Measurements from ENCODE around the gene HSD17B3. TPM values are rescaled to one million over a fixed set of nuclear protein-coding genes. Genes with fewer than 3 reads are reported as not detected.
"Not testable (repeated sequence)": the region's sequence is repeated elsewhere in the genome, so short reads cannot be mapped to it uniquely, and the experiment has no call there.

The HSD17B3 gene
- total RNA-seq, 1 donor: not detected

DNA sequence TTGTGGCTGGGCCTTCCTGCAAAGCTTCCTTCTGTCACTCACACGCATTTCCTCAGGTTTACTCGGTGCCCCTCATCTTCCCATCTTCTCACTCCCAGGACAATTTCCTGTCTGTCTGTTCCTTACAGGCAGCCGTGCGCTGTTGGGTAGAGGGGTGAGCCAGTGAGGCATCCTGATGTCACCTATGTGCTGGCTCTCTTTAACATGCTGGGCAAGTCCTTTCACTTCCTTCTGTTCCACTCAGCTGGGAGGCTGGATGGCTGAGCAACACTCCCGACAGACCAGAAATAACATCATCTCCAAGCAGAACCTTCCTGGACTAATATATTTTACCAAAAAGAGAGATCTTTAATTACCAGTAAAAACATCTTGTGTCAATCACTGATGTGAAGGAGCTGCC, 103.0 kb downstream of the HSD17B3 start:
- no peak overlapping the region for H3K4me3 ChIP-seq (ENCODE audit: low read depth, low read length)
- no peak for DNase-seq (ENCODE audit: low read depth)
- TF ChIP-seq, protein P1, sequence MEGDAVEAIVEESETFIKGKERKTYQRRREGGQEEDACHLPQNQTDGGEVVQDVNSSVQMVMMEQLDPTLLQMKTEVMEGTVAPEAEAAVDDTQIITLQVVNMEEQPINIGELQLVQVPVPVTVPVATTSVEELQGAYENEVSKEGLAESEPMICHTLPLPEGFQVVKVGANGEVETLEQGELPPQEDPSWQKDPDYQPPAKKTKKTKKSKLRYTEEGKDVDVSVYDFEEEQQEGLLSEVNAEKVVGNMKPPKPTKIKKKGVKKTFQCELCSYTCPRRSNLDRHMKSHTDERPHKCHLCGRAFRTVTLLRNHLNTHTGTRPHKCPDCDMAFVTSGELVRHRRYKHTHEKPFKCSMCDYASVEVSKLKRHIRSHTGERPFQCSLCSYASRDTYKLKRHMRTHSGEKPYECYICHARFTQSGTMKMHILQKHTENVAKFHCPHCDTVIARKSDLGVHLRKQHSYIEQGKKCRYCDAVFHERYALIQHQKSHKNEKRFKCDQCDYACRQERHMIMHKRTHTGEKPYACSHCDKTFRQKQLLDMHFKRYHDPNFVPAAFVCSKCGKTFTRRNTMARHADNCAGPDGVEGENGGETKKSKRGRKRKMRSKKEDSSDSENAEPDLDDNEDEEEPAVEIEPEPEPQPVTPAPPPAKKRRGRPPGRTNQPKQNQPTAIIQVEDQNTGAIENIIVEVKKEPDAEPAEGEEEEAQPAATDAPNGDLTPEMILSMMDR (IDR thresholded peaks at IDR 0.05; ENCODE audit: insufficient read depth, low read length): no peak

DNA sequence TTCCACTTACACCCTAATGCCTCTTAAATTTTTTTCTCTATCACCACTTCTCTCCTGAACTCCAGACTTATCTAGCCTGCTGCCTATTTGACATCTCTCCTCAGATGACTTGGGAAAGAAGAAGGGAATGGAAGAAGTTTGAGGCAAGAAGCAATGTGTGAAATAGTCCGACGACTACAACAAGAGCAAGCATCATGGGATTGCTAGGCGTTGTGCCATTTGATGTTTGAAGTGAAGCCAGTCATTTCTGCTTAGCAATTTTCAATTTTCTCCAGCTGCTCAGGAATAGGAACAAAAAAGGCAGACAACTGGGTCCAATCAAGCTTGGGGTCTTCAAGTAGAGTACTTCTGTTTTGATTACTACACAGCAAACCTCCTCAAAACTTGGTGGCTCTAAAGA, 106.4 kb downstream of the HSD17B3 start:
- H3K4me3 ChIP-seq (ENCODE audit: low read depth, low read length): no peak overlapping the region
- DNase-seq (ENCODE audit: low read depth): no peak
- TF ChIP-seq, protein P1 (IDR thresholded peaks at IDR 0.05; ENCODE audit: insufficient read depth, low read length): no peak

DNA sequence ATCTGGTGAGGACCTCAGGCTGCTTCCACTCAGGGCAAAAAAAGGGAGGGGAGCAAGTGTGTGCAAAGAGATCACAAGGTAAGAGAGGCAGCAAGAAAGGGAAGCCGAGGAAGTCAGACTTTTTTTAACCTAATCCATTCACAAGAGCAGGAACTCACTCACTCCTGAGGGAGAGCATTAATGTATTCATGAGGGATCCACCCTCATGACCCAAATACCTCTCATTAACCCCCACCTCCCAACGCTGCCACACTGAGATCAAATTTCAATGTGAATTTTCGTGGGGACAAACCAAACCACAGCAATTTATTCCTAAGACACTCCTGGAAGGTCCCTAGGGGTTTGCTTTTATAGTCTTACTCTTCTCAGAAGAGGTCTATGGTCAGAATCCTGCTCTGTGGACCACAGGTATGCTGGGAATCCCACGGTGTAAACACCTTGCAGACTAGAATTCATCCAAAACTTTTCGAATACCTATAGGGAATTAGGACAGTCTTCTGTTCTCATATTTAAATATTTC, 108.7 kb downstream of the HSD17B3 start:
- no peak overlapping the region for H3K4me3 ChIP-seq (ENCODE audit: low read depth, low read length)
- TF ChIP-seq, protein P1 (IDR thresholded peaks at IDR 0.05; ENCODE audit: insufficient read depth, low read length): no peak
- DNase-seq (ENCODE audit: low read depth): no peak

DNA sequence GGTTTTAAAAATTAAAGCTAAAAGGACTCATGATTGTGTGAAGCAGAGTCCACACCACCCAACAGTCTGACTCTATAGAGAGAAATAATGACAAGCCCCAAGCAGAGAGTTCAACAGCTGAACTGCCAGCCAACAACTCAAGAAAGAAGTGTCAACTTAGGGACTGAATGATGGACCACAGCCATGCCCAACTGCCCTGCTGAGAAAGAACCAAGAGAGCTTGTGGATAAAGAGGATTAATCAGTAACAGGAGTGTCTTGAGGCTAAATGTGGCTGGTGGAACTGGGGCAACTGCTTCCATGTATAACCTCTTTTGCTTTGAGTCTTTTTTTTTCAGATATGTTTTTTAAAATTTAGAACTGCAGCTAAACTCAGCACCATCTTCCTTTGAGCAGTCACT, 109.3 kb downstream of the HSD17B3 start:
- TF ChIP-seq, protein P1 (IDR thresholded peaks at IDR 0.05; ENCODE audit: insufficient read depth, low read length): no peak
- no peak for DNase-seq (ENCODE audit: low read depth)
- H3K4me3 ChIP-seq (ENCODE audit: low read depth, low read length): no peak overlapping the region

DNA sequence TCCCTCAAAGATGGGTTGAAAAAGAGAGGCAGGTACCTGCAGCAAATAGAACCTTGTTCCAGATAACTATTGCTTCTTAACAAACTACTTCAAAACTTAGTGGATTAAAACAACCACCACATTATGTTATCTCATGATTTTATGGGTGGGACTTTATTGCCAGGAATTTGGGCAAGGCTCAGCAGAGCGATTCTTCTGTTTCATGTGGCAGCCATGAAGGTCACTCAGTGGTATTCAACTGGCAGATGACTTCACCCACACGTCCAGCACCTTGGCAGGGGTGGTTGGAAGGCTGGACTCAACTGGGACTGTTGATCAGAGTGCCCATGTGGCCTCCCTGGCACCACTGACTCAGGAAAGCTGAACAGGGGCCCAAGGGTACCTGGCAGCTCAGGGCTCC, 112.0 kb downstream of the HSD17B3 start:
- TF ChIP-seq, protein P1 (IDR thresholded peaks at IDR 0.05; ENCODE audit: insufficient read depth, low read length): no peak

DNA sequence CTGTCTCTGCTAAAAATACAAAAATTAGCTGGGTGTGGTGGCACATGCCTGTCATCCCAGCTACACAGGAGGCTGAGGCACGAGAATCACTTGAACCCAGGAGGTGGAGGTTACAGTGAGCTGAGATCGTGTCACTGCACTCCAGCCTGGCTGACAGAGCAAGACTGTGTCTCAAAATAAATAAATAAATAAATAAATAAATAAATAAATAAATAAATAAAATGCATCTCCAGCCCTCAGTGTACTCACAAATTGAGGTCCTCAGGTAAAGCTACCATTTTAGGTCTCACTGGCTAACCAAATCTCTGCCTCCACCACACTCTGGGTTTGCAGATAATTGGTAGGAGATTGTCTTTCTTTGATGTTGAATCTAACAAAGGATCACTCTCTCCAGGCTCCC, 112.4 kb downstream of the HSD17B3 start:
- H3K4me3 ChIP-seq (ENCODE audit: low read depth, low read length); DNase-seq (ENCODE audit: low read depth): not testable (repeated sequence)

More for the DNA sequence above, 112.0 kb downstream of the HSD17B3 start:
- no peak for DNase-seq (ENCODE audit: low read depth)
- H3K4me3 ChIP-seq (ENCODE audit: low read depth, low read length): no peak overlapping the region

DNA sequence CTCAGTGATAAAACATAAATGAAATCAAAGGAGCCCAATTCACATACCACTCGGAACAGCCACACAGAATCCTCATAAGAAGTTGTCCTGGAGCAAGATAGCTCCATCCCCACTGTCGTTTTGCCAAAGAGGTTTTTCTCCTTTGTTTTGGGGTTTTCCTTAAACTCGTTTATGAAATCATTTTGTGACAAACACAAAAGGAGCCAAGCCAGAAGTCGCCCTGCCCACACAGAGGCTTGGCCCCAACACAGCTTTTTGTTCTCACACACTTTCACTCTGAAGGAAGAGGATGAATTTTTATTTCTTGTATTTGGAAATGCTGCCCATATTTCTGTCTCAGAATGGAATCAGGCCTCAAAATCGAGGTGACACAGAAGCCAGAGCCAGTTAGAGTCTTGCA, 113.4 kb downstream of the HSD17B3 start:
- DNase-seq (ENCODE audit: low read depth): no peak

More for the DNA sequence above, 113.4 kb downstream of the HSD17B3 start:
- no peak overlapping the region for H3K4me3 ChIP-seq (ENCODE audit: low read depth, low read length)
- TF ChIP-seq, protein P1 (IDR thresholded peaks at IDR 0.05; ENCODE audit: insufficient read depth, low read length): no peak

Measured in fibroblast of the aortic adventitia (primary cell).